HEK293 (cell line): ENCODE measurements around the gene ZNF608.

ENCODE experiments used
- BCL6B ChIP-seq: fragments of 450-650 bp; formaldehyde crosslinking; IDR thresholded peaks from 2 replicates; pipeline ENCODE4 v1.5.1; 2017; ENCODE audit warnings: missing biosample characterization, missing genetic modification characterization
- KLF8 ChIP-seq: fragments of 450-650 bp; formaldehyde crosslinking; IDR thresholded peaks from 2 replicates; pipeline ENCODE4 v1.5.1; 2016; ENCODE audit warnings: missing biosample characterization, missing genetic modification characterization
- PRDM2 ChIP-seq: fragments of 450-650 bp; formaldehyde crosslinking; IDR thresholded peaks from 2 replicates; pipeline ENCODE4 v1.5.1; 2016; ENCODE audit warnings: missing biosample characterization, missing genetic modification characterization, borderline replicate concordance
- SCRT1 ChIP-seq: fragments of 450-650 bp; formaldehyde crosslinking; IDR thresholded peaks from 2 replicates; pipeline ENCODE4 v1.5.1; 2016; ENCODE audit warnings: missing biosample characterization, missing genetic modification characterization, borderline replicate concordance
- TSHZ1 ChIP-seq: fragments of 450-650 bp; formaldehyde crosslinking; IDR thresholded peaks from 2 replicates; pipeline ENCODE4 v1.5.1; 2016; ENCODE audit warnings: missing biosample characterization, missing genetic modification characterization, borderline replicate concordance
- ZNF112 ChIP-seq: fragments of 450-650 bp; formaldehyde crosslinking; IDR thresholded peaks from 2 replicates; pipeline ENCODE4 v1.5.0; 2017; ENCODE audit warnings: missing biosample characterization, missing genetic modification characterization
- ZNF37A ChIP-seq: fragments of 450-650 bp; IDR thresholded peaks from 2 replicates; pipeline ENCODE4 v1.5.1; 2018; ENCODE audit warnings: missing biosample characterization, missing genetic modification characterization
- ZNF394 ChIP-seq: fragments of 450-650 bp; formaldehyde crosslinking; IDR thresholded peaks from 2 replicates; pipeline ENCODE4 v1.5.1; 2016; ENCODE audit warnings: missing biosample characterization, missing genetic modification characterization, mild to moderate bottlenecking, moderate library complexity, borderline replicate concordance
- ZNF426 ChIP-seq: fragments of 450-650 bp; formaldehyde crosslinking; IDR thresholded peaks from 2 replicates; pipeline ENCODE4 v1.5.1; 2017; ENCODE audit warnings: missing biosample characterization, missing genetic modification characterization, mild to moderate bottlenecking, inconsistent platforms, moderate library complexity
- ZNF518A ChIP-seq: fragments of 450-650 bp; formaldehyde crosslinking; conservative IDR thresholded peaks from 2 replicates; pipeline ENCODE4 v1.5.1; 2016; ENCODE audit warnings: low read depth, missing biosample characterization, missing genetic modification characterization
- ZNF561 ChIP-seq: fragments of 450-650 bp; IDR thresholded peaks from 2 replicates; pipeline ENCODE4 v1.5.1; 2018; ENCODE audit warnings: missing biosample characterization, missing genetic modification characterization, borderline replicate concordance
- ZNF701 ChIP-seq: fragments of 450-650 bp; formaldehyde crosslinking; IDR thresholded peaks from 2 replicates; pipeline ENCODE4 v1.5.1; 2016; ENCODE audit warnings: missing biosample characterization, missing genetic modification characterization
- TF ChIP-seq, protein P1 (sequence below): fragments of 450-650 bp; formaldehyde crosslinking; IDR thresholded peaks from 2 replicates; pipeline ENCODE4 v1.5.1; 2016; ENCODE audit warnings: missing biosample characterization, missing genetic modification characterization
- TF ChIP-seq, protein P2 (sequence below): fragments of 450-650 bp; formaldehyde crosslinking; IDR thresholded peaks from 2 replicates; pipeline ENCODE4 v1.5.1; 2017; ENCODE audit warnings: missing biosample characterization, mild to moderate bottlenecking, missing genetic modification characterization, moderate library complexity
- TF ChIP-seq, protein P3 (sequence below): fragments of 450-650 bp; formaldehyde crosslinking; IDR thresholded peaks from 2 replicates; pipeline ENCODE4 v1.5.1; 2017; ENCODE audit warnings: missing biosample characterization, missing genetic modification characterization

The ZNF608 gene

GRCh38 chr5:124744170-124744971, 2.1 kb downstream of the ZNF608 start (continued):
- TF ChIP-seq TSHZ1 (tag by site-specific recombination) (no peak), ZNF518A (tag by site-specific recombination) (no peak), ZNF426 (tag by site-specific recombination) (no peak), ZNF561 (tag by site-specific recombination) (no peak; the same call in 1 of the 2 replicates), ZNF701 (tag by site-specific recombination) (no peak), ZNF37A (tag by site-specific recombination) (no peak), BCL6B (tag by site-specific recombination) (no peak), PRDM2 (tag by site-specific recombination) (no peak), ZNF394 (tag by site-specific recombination) (peak; percentile 52; the same call in 1 of the 2 replicates), ZNF112 (no peak), KLF8 (tag by site-specific recombination) (peak; percentile 2; the same call in 1 of the 2 replicates), SCRT1 (tag by site-specific recombination) (no peak)
- TF ChIP-seq, protein P1, sequence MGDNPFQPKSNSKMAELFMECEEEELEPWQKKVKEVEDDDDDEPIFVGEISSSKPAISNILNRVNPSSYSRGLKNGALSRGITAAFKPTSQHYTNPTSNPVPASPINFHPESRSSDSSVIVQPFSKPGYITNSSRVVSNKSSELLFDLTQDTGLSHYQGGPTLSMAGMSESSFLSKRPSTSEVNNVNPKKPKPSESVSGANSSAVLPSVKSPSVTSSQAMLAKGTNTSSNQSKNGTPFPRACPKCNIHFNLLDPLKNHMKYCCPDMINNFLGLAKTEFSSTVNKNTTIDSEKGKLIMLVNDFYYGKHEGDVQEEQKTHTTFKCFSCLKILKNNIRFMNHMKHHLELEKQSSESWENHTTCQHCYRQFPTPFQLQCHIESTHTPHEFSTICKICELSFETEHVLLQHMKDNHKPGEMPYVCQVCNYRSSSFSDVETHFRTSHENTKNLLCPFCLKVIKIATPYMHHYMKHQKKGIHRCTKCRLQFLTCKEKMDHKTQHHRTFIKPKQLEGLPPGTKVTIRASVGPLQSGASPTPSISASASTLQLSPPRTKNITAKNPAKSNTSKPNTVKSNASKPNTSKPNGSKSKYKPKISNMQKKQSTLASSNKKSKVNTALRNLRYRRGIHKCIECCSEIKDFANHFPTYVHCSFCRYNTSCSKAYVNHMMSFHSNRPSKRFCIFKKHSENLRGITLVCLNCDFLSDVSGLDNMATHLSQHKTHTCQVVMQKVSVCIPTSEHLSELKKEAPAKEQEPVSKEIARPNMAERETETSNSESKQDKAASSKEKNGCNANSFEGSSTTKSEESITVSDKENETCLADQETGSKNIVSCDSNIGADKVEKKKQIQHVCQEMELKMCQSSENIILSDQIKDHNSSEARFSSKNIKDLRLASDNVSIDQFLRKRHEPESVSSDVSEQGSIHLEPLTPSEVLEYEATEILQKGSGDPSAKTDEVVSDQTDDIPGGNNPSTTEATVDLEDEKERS (tag by site-specific recombination): no peak
- TF ChIP-seq, protein P2, sequence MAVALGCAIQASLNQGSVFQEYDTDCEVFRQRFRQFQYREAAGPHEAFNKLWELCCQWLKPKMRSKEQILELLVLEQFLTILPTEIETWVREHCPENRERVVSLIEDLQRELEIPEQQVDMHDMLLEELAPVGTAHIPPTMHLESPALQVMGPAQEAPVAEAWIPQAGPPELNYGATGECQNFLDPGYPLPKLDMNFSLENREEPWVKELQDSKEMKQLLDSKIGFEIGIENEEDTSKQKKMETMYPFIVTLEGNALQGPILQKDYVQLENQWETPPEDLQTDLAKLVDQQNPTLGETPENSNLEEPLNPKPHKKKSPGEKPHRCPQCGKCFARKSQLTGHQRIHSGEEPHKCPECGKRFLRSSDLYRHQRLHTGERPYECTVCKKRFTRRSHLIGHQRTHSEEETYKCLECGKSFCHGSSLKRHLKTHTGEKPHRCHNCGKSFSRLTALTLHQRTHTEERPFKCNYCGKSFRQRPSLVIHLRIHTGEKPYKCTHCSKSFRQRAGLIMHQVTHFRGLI (tag by site-specific recombination): no peak
- TF ChIP-seq, protein P3, sequence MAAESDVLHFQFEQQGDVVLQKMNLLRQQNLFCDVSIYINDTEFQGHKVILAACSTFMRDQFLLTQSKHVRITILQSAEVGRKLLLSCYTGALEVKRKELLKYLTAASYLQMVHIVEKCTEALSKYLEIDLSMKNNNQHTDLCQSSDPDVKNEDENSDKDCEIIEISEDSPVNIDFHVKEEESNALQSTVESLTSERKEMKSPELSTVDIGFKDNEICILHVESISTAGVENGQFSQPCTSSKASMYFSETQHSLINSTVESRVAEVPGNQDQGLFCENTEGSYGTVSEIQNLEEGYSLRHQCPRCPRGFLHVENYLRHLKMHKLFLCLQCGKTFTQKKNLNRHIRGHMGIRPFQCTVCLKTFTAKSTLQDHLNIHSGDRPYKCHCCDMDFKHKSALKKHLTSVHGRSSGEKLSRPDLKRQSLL (tag by site-specific recombination): no peak
